ENCODE results near the gene KLHL6.
A peak's percentile ranks its signal among the peaks of the same experiment; 100 is the strongest.
"Not testable (repeated sequence)": the region's sequence is repeated elsewhere in the genome, so short reads cannot be mapped to it uniquely, and the experiment has no call there.

The KLHL6 gene

DNA sequence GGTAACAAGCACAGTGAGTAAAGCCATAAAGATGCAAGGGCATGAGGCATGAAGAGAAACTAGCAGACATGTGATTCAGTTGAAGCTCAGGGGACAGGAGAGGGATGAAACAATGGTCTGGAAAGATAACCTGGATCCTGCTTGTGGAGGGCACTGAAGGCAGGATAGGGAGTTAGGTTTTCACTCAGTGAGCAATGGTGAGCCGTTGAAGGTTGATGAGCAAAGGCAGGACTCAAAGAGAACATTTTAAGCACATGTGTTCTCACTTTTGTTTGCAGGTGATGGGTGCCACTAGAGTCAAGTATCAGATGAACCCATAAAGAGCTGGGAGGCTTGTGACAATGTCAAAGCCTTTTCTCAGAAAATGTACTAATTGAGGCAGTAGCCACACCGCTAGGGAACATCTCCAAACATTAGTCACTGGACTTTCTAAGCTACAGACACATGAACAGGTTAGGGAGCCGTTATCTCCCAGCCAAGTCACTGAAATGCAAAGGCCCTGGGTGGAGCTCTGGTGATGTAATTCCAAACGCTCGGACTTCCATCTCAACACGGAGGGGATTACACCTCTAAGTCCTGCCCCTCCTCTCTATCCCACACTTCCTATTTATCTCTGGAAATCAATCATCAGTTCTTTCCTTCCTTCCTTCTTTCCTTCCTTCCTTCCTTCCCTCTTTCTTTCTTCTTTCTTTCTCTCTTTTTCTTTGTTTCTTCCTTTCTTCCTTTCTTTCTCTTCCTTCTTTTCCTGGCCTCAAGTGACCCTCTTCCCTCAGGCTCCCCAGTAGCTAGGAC, 22.7 kb downstream of the KLHL6 start:
- Histone ChIP-seq H3K36me3 (ENCODE audit: insufficient read depth, low read length) (no peaks in the 10 kb centered on the region), H3K4me1 (ENCODE audit: control insufficient read depth, insufficient read depth, low read length, unreplicated experiment) (peaks cover 9% of the 10 kb centered on the region), H2AFZ (ENCODE audit: low read length, unreplicated experiment) (no peak overlapping the region), H3K27ac (ENCODE audit: low read depth, low read length) (no peak overlapping the region), H3K4me3 (ENCODE audit: low read depth, low read length) (no peak overlapping the region), H3K27me3 (ENCODE audit: insufficient read depth, low read length) (peaks cover 11% of the 10 kb centered on the region), H3K79me2 (ENCODE audit: control insufficient read depth, insufficient read depth, low read length, unreplicated experiment) (no peaks in the 10 kb centered on the region)

DNA sequence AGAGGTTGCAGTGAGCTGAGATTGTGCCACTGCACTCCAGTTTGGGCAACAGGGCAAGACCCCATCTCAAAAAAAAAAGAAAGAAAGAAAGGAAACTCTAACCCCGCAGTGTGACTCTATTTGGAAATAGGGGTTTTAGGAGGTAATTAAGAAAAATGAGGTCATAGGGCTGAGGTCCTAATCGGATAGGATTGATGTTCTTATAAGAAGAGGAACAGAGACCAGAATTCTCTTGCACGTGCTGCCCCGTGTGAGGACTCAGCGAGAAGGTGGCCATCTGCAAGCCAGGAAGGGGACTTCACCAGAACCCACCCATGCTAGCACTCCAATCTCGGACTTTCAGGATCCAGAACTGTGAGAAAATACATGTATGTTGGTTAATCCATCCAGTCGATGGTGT, 25.8 kb downstream of the KLHL6 start:
- Histone ChIP-seq H3K27ac (ENCODE audit: low read depth, low read length) (no peak overlapping the region), H3K36me3 (ENCODE audit: insufficient read depth, low read length) (no peaks in the 10 kb centered on the region), H3K4me1 (ENCODE audit: control insufficient read depth, insufficient read depth, low read length, unreplicated experiment) (peaks cover 5% of the 10 kb centered on the region), H3K27me3 (ENCODE audit: insufficient read depth, low read length) (peaks cover 11% of the 10 kb centered on the region), H3K79me2 (ENCODE audit: control insufficient read depth, insufficient read depth, low read length, unreplicated experiment) (no peaks in the 10 kb centered on the region), H2AFZ (ENCODE audit: low read length, unreplicated experiment) (no peak overlapping the region), H3K4me3 (ENCODE audit: low read depth, low read length) (no peak overlapping the region)

DNA sequence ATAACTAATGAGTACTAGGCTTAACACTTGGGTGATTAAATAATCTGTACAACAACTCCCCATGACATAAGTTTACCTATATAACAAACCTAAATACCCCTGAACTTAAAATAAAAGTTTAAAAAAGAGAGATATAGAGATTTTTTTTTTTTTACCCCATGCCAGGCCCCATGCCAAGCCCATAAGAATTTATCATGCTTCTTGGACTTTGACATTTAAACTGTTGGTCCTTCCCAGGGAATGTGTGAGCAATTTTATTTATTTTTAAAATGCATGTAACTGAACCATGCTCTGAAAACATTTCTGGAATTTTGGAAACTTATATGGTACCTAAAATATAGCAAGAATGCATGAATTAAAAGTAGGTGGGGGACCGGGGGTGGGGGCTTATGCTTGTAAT, 26.3 kb downstream of the KLHL6 start:
- H3K4me3 ChIP-seq (ENCODE audit: low read depth, low read length) = no peak overlapping the region
- H3K36me3 ChIP-seq (ENCODE audit: insufficient read depth, low read length) = no peaks in the 10 kb centered on the region
- peaks cover 11% of the 10 kb centered on the region for H3K27me3 ChIP-seq (ENCODE audit: insufficient read depth, low read length)
- peaks cover 5% of the 10 kb centered on the region for H3K4me1 ChIP-seq (ENCODE audit: control insufficient read depth, insufficient read depth, low read length, unreplicated experiment)
- H3K27ac ChIP-seq (ENCODE audit: low read depth, low read length) = no peak overlapping the region
- no peaks in the 10 kb centered on the region for H3K79me2 ChIP-seq (ENCODE audit: control insufficient read depth, insufficient read depth, low read length, unreplicated experiment)
- no peak overlapping the region for H2AFZ ChIP-seq (ENCODE audit: low read length, unreplicated experiment)

GRCh38 chr3:183528758-183529157, 26.7 kb downstream of the KLHL6 start:
- H3K27me3 ChIP-seq (ENCODE audit: insufficient read depth, low read length) = peaks cover 11% of the 10 kb centered on the region
- not testable (repeated sequence) for H2AFZ ChIP-seq (ENCODE audit: low read length, unreplicated experiment); H3K4me3 ChIP-seq (ENCODE audit: low read depth, low read length); H3K27ac ChIP-seq (ENCODE audit: low read depth, low read length); H3K36me3 ChIP-seq (ENCODE audit: insufficient read depth, low read length); H3K79me2 ChIP-seq (ENCODE audit: control insufficient read depth, insufficient read depth, low read length, unreplicated experiment); H3K4me1 ChIP-seq (ENCODE audit: control insufficient read depth, insufficient read depth, low read length, unreplicated experiment)

DNA sequence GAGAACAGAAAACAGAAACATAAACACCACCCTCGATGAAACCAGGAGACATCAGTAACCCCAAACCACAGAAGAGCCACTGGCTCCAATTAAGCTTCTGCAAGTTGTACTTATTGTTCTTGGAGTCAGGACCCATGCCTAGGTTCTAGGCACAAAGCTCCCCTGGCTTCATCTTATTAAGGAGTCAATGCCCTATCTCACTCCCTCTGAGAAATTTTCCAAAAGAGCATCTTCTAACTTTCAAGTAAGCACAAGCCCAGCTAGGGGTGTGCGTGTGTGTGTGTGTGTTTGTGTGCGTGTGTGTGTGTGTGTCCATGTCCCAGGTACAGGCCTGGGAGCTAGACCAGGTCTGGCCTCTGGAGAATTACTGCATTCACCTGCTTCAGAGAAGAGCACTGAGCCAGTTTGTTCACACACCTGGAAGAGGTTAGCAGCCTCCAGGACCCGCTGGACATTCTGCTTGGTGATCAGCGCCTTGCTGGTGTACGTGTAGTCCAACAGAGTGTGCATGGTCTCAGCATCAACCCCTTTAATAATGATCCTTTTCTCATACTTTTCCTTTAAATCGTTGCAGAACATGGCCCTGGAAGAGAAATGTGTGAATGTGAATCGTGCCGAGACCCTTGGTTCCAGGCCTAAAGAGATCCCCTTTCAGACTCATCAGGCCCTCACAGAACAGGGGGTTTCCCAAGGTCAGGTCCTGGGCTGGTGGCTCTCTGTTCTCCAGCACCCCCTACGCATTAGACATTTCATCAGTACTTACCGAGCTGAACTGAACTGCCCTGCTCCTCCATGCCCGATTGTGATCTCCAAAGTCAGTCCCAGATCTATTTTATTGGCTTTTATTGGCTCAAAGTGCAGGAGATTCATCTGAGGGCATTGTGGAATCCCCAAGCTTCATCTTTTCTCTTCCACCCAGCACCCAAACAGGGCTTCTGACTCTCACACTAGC, 27.8 kb downstream of the KLHL6 start:
- Histone ChIP-seq H3K36me3 (ENCODE audit: insufficient read depth, low read length) (no peaks in the 10 kb centered on the region), H3K4me1 (ENCODE audit: control insufficient read depth, insufficient read depth, low read length, unreplicated experiment) (peaks cover 5% of the 10 kb centered on the region), H2AFZ (ENCODE audit: low read length, unreplicated experiment) (peak overlapping the region; percentile 73), H3K27ac (ENCODE audit: low read depth, low read length) (no peak overlapping the region), H3K4me3 (ENCODE audit: low read depth, low read length) (peak overlapping the region; percentile 37; the same call in 1 of the 2 replicates), H3K79me2 (ENCODE audit: control insufficient read depth, insufficient read depth, low read length, unreplicated experiment) (no peaks in the 10 kb centered on the region), H3K27me3 (ENCODE audit: insufficient read depth, low read length) (peaks cover 8% of the 10 kb centered on the region)

DNA sequence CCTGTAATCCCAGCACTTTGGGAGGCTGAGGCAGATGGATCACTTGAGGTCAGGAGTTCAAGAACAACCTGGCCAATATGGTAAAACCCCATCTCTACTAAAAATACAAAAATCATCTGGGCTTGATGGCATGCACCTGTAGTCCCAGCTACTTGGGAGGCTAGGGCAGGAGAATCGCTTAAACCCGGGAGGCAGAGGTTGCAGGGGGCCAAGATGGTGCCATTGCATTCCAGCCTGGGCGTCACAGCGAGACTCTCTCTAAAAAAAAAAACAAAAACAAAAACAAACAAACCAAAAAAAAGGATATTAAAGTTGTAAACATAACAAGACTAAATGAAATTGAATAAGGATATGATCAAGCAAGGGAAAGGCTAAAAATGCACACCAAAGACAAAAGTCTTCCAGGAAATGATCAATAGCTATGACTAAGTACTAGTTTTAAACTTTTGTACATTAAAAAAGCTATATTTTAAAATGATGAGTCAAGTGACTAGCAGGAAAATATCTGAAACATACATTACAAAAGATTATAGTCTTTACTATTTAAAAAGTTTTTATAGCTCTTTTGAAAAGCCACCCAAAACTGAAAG, 28.6 kb downstream of the KLHL6 start:
- Histone ChIP-seq H3K4me1 (ENCODE audit: control insufficient read depth, insufficient read depth, low read length, unreplicated experiment) (peaks cover 5% of the 10 kb centered on the region), H3K79me2 (ENCODE audit: control insufficient read depth, insufficient read depth, low read length, unreplicated experiment) (no peaks in the 10 kb centered on the region), H2AFZ (ENCODE audit: low read length, unreplicated experiment) (peak overlapping the region; percentile 73), H3K4me3 (ENCODE audit: low read depth, low read length) (peak overlapping the region; percentile 37; the same call in 1 of the 2 replicates), H3K27ac (ENCODE audit: low read depth, low read length) (no peak overlapping the region), H3K27me3 (ENCODE audit: insufficient read depth, low read length) (peaks cover under 1% of the 10 kb centered on the region), H3K36me3 (ENCODE audit: insufficient read depth, low read length) (no peaks in the 10 kb centered on the region)

DNA sequence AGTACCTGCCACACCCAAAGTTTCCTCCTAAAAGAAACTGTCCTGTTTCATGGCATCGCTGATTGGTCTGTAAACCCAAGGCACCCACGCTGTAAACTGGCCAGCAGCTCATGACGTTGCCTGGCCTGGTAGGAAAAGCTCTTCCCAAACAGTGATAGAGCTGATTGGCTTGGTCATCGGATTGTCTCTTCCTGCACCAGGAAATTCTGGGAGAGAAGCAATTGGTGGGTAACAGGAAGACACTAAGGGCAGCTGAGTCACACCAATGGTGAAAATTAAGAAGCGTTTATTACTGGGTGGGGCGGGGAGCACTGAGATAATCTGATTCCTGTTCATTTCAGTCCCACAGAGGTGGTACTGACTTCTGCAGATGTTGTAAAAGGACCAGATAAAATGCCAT, 31.0 kb downstream of the KLHL6 start:
- no peak overlapping the region for H2AFZ ChIP-seq (ENCODE audit: low read length, unreplicated experiment)
- no peaks in the 10 kb centered on the region for H3K36me3 ChIP-seq (ENCODE audit: insufficient read depth, low read length)
- H3K79me2 ChIP-seq (ENCODE audit: control insufficient read depth, insufficient read depth, low read length, unreplicated experiment) = no peaks in the 10 kb centered on the region
- no peaks in the 10 kb centered on the region for H3K27me3 ChIP-seq (ENCODE audit: insufficient read depth, low read length)
- H3K27ac ChIP-seq (ENCODE audit: low read depth, low read length) = no peak overlapping the region
- no peak overlapping the region for H3K4me3 ChIP-seq (ENCODE audit: low read depth, low read length)
- peaks cover 5% of the 10 kb centered on the region for H3K4me1 ChIP-seq (ENCODE audit: control insufficient read depth, insufficient read depth, low read length, unreplicated experiment)

- peaks cover 32% of the 10 kb centered on the region for H3K27me3 ChIP-seq (ENCODE audit: insufficient read depth, low read length)
- not testable (repeated sequence) for H3K36me3 ChIP-seq (ENCODE audit: insufficient read depth, low read length); H3K4me1 ChIP-seq (ENCODE audit: control insufficient read depth, insufficient read depth, low read length, unreplicated experiment); H2AFZ ChIP-seq (ENCODE audit: low read length, unreplicated experiment); H3K27ac ChIP-seq (ENCODE audit: low read depth, low read length); H3K79me2 ChIP-seq (ENCODE audit: control insufficient read depth, insufficient read depth, low read length, unreplicated experiment); H3K4me3 ChIP-seq (ENCODE audit: low read depth, low read length)
These were observed 34.6 kb downstream of the KLHL6 start for GRCh38 chr3:183520741-183521556.

DNA sequence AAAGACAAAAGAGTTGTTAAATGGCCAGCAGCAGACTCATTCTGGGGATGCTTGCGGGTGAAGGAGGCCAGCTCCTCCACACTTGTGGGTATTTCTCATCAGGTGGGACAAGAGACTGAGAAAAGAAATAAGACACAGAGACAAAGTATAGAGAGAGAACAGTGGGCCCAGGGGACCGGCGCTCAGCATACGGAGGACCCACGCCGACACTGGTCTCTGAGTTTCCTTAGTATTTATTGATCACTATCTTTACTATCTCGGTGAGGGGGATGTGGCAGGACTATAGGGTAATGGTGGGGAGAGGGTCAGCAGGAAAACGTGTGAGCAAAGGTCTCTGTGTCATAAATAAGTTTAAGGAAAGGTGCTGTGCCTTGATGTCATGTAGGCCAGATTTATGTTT, 35.2 kb downstream of the KLHL6 start:
- H3K79me2 ChIP-seq (ENCODE audit: control insufficient read depth, insufficient read depth, low read length, unreplicated experiment); H3K4me1 ChIP-seq (ENCODE audit: control insufficient read depth, insufficient read depth, low read length, unreplicated experiment); H3K4me3 ChIP-seq (ENCODE audit: low read depth, low read length); H3K36me3 ChIP-seq (ENCODE audit: insufficient read depth, low read length); H3K27ac ChIP-seq (ENCODE audit: low read depth, low read length); H2AFZ ChIP-seq (ENCODE audit: low read length, unreplicated experiment): not testable (repeated sequence)
- peaks cover 39% of the 10 kb centered on the region for H3K27me3 ChIP-seq (ENCODE audit: insufficient read depth, low read length)

GRCh38 chr3:183519891-183520290, 35.6 kb downstream of the KLHL6 start:
- Histone ChIP-seq H3K36me3 (ENCODE audit: insufficient read depth, low read length) (no peaks in the 10 kb centered on the region), H3K79me2 (ENCODE audit: control insufficient read depth, insufficient read depth, low read length, unreplicated experiment) (no peaks in the 10 kb centered on the region), H3K27me3 (ENCODE audit: insufficient read depth, low read length) (peaks cover 43% of the 10 kb centered on the region), H3K27ac (ENCODE audit: low read depth, low read length) (no peak overlapping the region), H3K4me3 (ENCODE audit: low read depth, low read length) (no peak overlapping the region), H2AFZ (ENCODE audit: low read length, unreplicated experiment) (no peak overlapping the region), H3K4me1 (ENCODE audit: control insufficient read depth, insufficient read depth, low read length, unreplicated experiment) (no peaks in the 10 kb centered on the region)

Data from ACC112 (cell line).